HCT116 (cell line): ENCODE measurements around the gene TRIM63. TPM values are rescaled to one million over a fixed set of nuclear protein-coding genes. Genes with fewer than 3 reads are reported as not detected.

Source experiments
- ATAC-seq: fragments of 200-7000 bp; cut with Tn5 transposase; 2 replicates; pipeline ENCODE4 v1.9.1; 2020; ENCODE audit warnings: mild to moderate bottlenecking, moderate library complexity
- BruUV-seq: library from RNA; stranded (reverse); fragments of 400-500 nt; replicated peaks from 2 replicates; lab custom pipeline; 2021; lab: Mats Ljungman, UMichigan
- CTCF ChIA-PET: fragments of 300-600 bp; sonication (Branson Sonifier 250); formaldehyde crosslinking; loops from one replicate; lab custom pipeline; 2021; ENCODE audit warnings: antibody characterized with exemption; lab: Charles Lee
- POLR2A ChIA-PET: fragments of 300-600, 350-600 bp; sonication (Branson Sonifier 250); formaldehyde crosslinking; loops from one replicate; lab custom pipeline; 2021; ENCODE audit warnings: antibody characterized with exemption; lab: Charles Lee
- RAD21 ChIA-PET, 2 experiments: fragments of 300-600 bp; sonication (Branson Sonifier 250); formaldehyde crosslinking; loops; one replicate each; lab custom pipeline; 2023; ENCODE audit warnings: low total read pairs in 2 of 2; ENCODE audit not compliant: uncharacterized antibody in 2 of 2, unreplicated experiment in 2 of 2, low non-redundant PET in 1 of 2; lab: Charles Lee
- DNase-seq: peaks from one replicate; pipeline ENCODE4 v3.0.0-alpha.2; 2010; ENCODE audit warnings: low read depth, low spot score
- H2AFZ ChIP-seq: fragments of 200-600 bp; shearing (Covaris generic), sonication (generic); 2 replicates; pipeline ENCODE4 v1.6.1; 2017; ENCODE audit warnings: low read depth, mixed run types, mixed read lengths, antibody characterized with exemption, low read length; ENCODE audit not compliant: poor library complexity, severe bottlenecking
- H3K27ac ChIP-seq: 2 replicates; pipeline ENCODE4 v1.5.1; 2012; ENCODE audit warnings: low read depth, low read length
- H3K27me3 ChIP-seq: fragments of 200-600 bp; sonication (generic); 2 replicates; pipeline ENCODE4 v1.6.1; 2016; ENCODE audit warnings: mixed run types, low read length, mixed read lengths; ENCODE audit not compliant: insufficient read depth
- H3K36me3 ChIP-seq, 2 experiments: fragments of 200-500 bp in 1 of 2; fragments of 200-600 bp in 1 of 2; sonication (Bioruptor generic) in 1 of 2; sonication (generic) in 1 of 2; 2 replicates each; pipeline versions ENCODE4 v1.5.1 to v1.6.1; 2014 to 2016; ENCODE audit warnings: low read length in 2 of 2, inconsistent platforms in 1 of 2, mixed read lengths in 1 of 2, mixed run types in 1 of 2; ENCODE audit not compliant: insufficient read depth in 2 of 2, control insufficient read depth in 1 of 2
- H3K4me1 ChIP-seq, 2 experiments: fragments of 200-600 bp in 1 of 2; sonication (generic) in 1 of 2; 2 replicates each; pipeline versions ENCODE4 v1.5.1 to v1.6.1; 2012 to 2017; ENCODE audit warnings: low read length in 2 of 2, inconsistent platforms in 1 of 2, mild to moderate bottlenecking in 1 of 2, mixed read lengths in 1 of 2, mixed run types in 1 of 2, moderate library complexity in 1 of 2; ENCODE audit not compliant: insufficient read depth in 2 of 2, control insufficient read depth in 1 of 2
- H3K4me2 ChIP-seq: fragments of 200-600 bp; sonication (generic); 2 replicates; pipeline ENCODE4 v1.6.1; 2017; ENCODE audit warnings: mixed run types, low read length, mixed read lengths
- H3K4me3 ChIP-seq, 2 experiments: fragments of 200-600 bp in 1 of 2; sonication (generic) in 1 of 2; replicated peaks in 1 of 2; 2 replicates each; pipeline ENCODE4 v1.5.1; 2011 to 2016; ENCODE audit warnings: low read length in 2 of 2, control low read depth in 1 of 2, low read depth in 1 of 2, mild to moderate bottlenecking in 1 of 2, mixed read lengths in 1 of 2, mixed run types in 1 of 2
- H3K79me2 ChIP-seq: fragments of 200-600 bp; sonication (generic); 2 replicates; pipeline ENCODE4 v1.6.1; 2017; ENCODE audit warnings: mild to moderate bottlenecking, mixed run types, low read length, moderate library complexity, mixed read lengths; ENCODE audit not compliant: insufficient read depth
- H3K9ac ChIP-seq: fragments of 200-600 bp; sonication (generic); 2 replicates; pipeline ENCODE4 v1.6.1; 2016; ENCODE audit warnings: low read length, mixed read lengths
- H3K9me2 ChIP-seq: fragments of 200-600 bp; sonication (generic), shearing (Covaris generic); 2 replicates; pipeline ENCODE4 v1.6.1; 2017; ENCODE audit warnings: mixed run types, mild to moderate bottlenecking, moderate library complexity; ENCODE audit not compliant: insufficient read depth
- H3K9me3 ChIP-seq, 2 experiments: fragments of 200-500 bp in 1 of 2; fragments of 200-600 bp in 1 of 2; sonication (Bioruptor generic) in 1 of 2; sonication (generic) in 1 of 2; 2 replicates each; pipeline ENCODE4 v1.6.1; 2014 to 2017; ENCODE audit warnings: low read length in 2 of 2, mixed read lengths in 2 of 2, inconsistent platforms in 1 of 2, low read depth in 1 of 2, mild to moderate bottlenecking in 1 of 2, mixed run types in 1 of 2, moderate library complexity in 1 of 2; ENCODE audit not compliant: control insufficient read depth in 1 of 2, insufficient read depth in 1 of 2
- H4K20me1 ChIP-seq: fragments of 200-600 bp; sonication (generic), shearing (Covaris generic); 2 replicates; pipeline ENCODE4 v1.6.1; 2017; ENCODE audit warnings: mixed run types, mild to moderate bottlenecking, moderate library complexity; ENCODE audit not compliant: insufficient read depth
- EGR1 ChIP-seq: IDR thresholded peaks from 2 replicates; pipeline ENCODE4 v1.6.1; 2012; ENCODE audit warnings: low read depth
- ELF1 ChIP-seq: IDR thresholded peaks from 2 replicates; pipeline ENCODE4 v1.6.1; 2012; ENCODE audit warnings: low read depth, borderline replicate concordance
- EZH2phosphoT487 ChIP-seq: fragments of 200-600 bp; IDR thresholded peaks from 2 replicates; pipeline ENCODE4 v1.6.1; 2018; ENCODE audit warnings: antibody characterized with exemption, borderline replicate concordance
- POLR2AphosphoS5 ChIP-seq: IDR thresholded peaks from 2 replicates; pipeline ENCODE4 v1.6.1; 2011; ENCODE audit warnings: mild to moderate bottlenecking, low read depth, low read length, moderate library complexity
- SIN3A ChIP-seq: IDR thresholded peaks from 2 replicates; pipeline ENCODE4 v1.6.1; 2012; ENCODE audit warnings: low read depth
- TCF7L2 ChIP-seq: IDR thresholded peaks from 2 replicates; pipeline ENCODE4 v1.7.0; 2011; ENCODE audit warnings: borderline replicate concordance, inconsistent platforms; ENCODE audit not compliant: insufficient read depth, insufficient read length; ENCODE audit errors: extremely low read depth
- YY1 ChIP-seq: IDR thresholded peaks from 2 replicates; pipeline ENCODE4 v1.6.1; 2011; ENCODE audit warnings: low read length, low read depth, moderate library complexity, mild to moderate bottlenecking; ENCODE audit not compliant: insufficient replicate concordance; ENCODE audit errors: extremely low read depth
- intact Hi-C: fragments of 100-400 bp; cut with micrococcal nuclease; formaldehyde crosslinking; loops from 2 replicates; pipeline ENCODE4 v1.10.0; 2022
- total RNA-seq: library from RNA; stranded (reverse); gene quantifications from one replicate; pipeline ENCODE4 v1.2.1, GENCODE V29; 2021; ENCODE audit not compliant: unreplicated experiment
- TF ChIP-seq, protein P1 (sequence below): IDR thresholded peaks from 2 replicates; pipeline ENCODE4 v1.6.1; 2012; ENCODE audit warnings: low read depth
- TF ChIP-seq, protein P2 (sequence below): IDR thresholded peaks from 2 replicates; pipeline ENCODE4 v1.6.1; 2012
- TF ChIP-seq, protein P3 (sequence below), 3 experiments: fragments of 200-600 bp in 1 of 3; sonication (generic) in 1 of 3; IDR thresholded peaks in 2 of 3; conservative IDR thresholded peaks in 1 of 3; 2 replicates each; pipeline ENCODE4 v1.5.1; 2012 to 2017; ENCODE audit warnings: low read depth in 2 of 3, low read length in 2 of 3, antibody characterized with exemption in 1 of 3, borderline replicate concordance in 1 of 3, control low read depth in 1 of 3, mild to moderate bottlenecking in 1 of 3, mixed read lengths in 1 of 3, mixed run types in 1 of 3, moderate library complexity in 1 of 3; ENCODE audit not compliant: insufficient read depth in 1 of 3
- TF ChIP-seq, protein P4 (sequence below): IDR thresholded peaks from 2 replicates; pipeline ENCODE4 v1.6.1; 2011; ENCODE audit warnings: mild to moderate bottlenecking, low read length, moderate library complexity; ENCODE audit not compliant: insufficient replicate concordance; ENCODE audit errors: extremely low read depth
- TF ChIP-seq, protein P5 (sequence below): IDR thresholded peaks from 2 replicates; pipeline ENCODE4 v1.6.1; 2012

Gene TRIM63
- total RNA-seq, 1 experiment from 2014 or later, result not detected

DNA sequence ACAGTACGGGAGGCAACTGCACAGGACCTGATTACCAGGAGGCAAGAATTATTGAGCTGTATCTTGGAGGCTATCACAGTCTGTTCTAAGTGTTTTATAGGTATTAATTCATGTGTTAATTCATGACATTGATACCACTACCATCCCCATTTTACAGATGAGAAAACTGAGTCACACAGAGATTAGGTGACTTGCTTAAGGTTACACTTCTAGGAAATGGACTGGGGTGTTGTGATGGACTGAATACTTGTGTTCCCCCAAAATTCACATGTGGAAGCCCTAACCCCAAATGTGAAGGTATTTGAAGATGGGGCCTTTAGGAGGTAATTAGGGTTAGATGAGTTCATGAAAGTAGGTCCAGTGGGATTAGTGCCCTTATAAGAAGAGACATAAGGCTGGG is 10.1 kb upstream of the TRIM63 start:
- Histone ChIP-seq H3K27ac (no peak overlapping the region), H3K36me3 (no peaks in the 10 kb centered on the region), H3K4me1 (peaks cover 10 to 36% of the 10 kb centered on the region in 2 experiments; a peak in 3 of 4 replicates), H3K9me2 (no peaks in the 10 kb centered on the region), H3K27me3 (no peaks in the 10 kb centered on the region), H2AFZ (no peak overlapping the region), H3K9ac (no peak overlapping the region), H4K20me1 (no peaks in the 10 kb centered on the region), H3K4me2 (no peak overlapping the region), H3K4me3 (no peak overlapping the region), H3K9me3 (no peaks in the 10 kb centered on the region), H3K79me2 (no peaks in the 10 kb centered on the region)
- BruUV-seq, result no TSS peak
- CTCF ChIA-PET, result no interaction called here
- POLR2A ChIA-PET, result no interaction called here
- ATAC-seq (no peak), DNase-seq (no peak)
- intact Hi-C loops, result no loop called here
- TF ChIP-seq, protein P1, sequence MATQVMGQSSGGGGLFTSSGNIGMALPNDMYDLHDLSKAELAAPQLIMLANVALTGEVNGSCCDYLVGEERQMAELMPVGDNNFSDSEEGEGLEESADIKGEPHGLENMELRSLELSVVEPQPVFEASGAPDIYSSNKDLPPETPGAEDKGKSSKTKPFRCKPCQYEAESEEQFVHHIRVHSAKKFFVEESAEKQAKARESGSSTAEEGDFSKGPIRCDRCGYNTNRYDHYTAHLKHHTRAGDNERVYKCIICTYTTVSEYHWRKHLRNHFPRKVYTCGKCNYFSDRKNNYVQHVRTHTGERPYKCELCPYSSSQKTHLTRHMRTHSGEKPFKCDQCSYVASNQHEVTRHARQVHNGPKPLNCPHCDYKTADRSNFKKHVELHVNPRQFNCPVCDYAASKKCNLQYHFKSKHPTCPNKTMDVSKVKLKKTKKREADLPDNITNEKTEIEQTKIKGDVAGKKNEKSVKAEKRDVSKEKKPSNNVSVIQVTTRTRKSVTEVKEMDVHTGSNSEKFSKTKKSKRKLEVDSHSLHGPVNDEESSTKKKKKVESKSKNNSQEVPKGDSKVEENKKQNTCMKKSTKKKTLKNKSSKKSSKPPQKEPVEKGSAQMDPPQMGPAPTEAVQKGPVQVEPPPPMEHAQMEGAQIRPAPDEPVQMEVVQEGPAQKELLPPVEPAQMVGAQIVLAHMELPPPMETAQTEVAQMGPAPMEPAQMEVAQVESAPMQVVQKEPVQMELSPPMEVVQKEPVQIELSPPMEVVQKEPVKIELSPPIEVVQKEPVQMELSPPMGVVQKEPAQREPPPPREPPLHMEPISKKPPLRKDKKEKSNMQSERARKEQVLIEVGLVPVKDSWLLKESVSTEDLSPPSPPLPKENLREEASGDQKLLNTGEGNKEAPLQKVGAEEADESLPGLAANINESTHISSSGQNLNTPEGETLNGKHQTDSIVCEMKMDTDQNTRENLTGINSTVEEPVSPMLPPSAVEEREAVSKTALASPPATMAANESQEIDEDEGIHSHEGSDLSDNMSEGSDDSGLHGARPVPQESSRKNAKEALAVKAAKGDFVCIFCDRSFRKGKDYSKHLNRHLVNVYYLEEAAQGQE, result no peak
- no peak for TF ChIP-seq EGR1
- TF ChIP-seq EZH2phosphoT487, result no peak
- TF ChIP-seq, protein P2, sequence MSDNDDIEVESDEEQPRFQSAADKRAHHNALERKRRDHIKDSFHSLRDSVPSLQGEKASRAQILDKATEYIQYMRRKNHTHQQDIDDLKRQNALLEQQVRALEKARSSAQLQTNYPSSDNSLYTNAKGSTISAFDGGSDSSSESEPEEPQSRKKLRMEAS, result no peak
- no peak for TF ChIP-seq TCF7L2
- no peak for TF ChIP-seq YY1
- TF ChIP-seq, protein P3, sequence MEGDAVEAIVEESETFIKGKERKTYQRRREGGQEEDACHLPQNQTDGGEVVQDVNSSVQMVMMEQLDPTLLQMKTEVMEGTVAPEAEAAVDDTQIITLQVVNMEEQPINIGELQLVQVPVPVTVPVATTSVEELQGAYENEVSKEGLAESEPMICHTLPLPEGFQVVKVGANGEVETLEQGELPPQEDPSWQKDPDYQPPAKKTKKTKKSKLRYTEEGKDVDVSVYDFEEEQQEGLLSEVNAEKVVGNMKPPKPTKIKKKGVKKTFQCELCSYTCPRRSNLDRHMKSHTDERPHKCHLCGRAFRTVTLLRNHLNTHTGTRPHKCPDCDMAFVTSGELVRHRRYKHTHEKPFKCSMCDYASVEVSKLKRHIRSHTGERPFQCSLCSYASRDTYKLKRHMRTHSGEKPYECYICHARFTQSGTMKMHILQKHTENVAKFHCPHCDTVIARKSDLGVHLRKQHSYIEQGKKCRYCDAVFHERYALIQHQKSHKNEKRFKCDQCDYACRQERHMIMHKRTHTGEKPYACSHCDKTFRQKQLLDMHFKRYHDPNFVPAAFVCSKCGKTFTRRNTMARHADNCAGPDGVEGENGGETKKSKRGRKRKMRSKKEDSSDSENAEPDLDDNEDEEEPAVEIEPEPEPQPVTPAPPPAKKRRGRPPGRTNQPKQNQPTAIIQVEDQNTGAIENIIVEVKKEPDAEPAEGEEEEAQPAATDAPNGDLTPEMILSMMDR (IDR thresholded peaks at IDR 0.05 in 2 of 3, conservative IDR thresholded peaks at IDR 0.05 in 1 of 3; ENCODE audit: borderline replicate concordance in 1 of 3, insufficient read depth in 1 of 3, low read depth in 2 of 3, low read length in 2 of 3), result no peak
- TF ChIP-seq, protein P4, sequence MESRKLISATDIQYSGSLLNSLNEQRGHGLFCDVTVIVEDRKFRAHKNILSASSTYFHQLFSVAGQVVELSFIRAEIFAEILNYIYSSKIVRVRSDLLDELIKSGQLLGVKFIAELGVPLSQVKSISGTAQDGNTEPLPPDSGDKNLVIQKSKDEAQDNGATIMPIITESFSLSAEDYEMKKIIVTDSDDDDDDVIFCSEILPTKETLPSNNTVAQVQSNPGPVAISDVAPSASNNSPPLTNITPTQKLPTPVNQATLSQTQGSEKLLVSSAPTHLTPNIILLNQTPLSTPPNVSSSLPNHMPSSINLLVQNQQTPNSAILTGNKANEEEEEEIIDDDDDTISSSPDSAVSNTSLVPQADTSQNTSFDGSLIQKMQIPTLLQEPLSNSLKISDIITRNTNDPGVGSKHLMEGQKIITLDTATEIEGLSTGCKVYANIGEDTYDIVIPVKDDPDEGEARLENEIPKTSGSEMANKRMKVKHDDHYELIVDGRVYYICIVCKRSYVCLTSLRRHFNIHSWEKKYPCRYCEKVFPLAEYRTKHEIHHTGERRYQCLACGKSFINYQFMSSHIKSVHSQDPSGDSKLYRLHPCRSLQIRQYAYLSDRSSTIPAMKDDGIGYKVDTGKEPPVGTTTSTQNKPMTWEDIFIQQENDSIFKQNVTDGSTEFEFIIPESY, result no peak
- TF ChIP-seq SIN3A, result no peak
- TF ChIP-seq, protein P5, sequence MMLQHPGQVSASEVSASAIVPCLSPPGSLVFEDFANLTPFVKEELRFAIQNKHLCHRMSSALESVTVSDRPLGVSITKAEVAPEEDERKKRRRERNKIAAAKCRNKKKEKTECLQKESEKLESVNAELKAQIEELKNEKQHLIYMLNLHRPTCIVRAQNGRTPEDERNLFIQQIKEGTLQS, result no peak
- no peak for TF ChIP-seq POLR2AphosphoS5
- no peak for TF ChIP-seq ELF1
- RAD21 ChIA-PET, result no interaction called here
